Measurements from ENCODE around the gene CNPY3.

Gene CNPY3

GRCh38 chr6:42961020-42961470 is 31.8 kb downstream of the CNPY3 start:
- no peak for DNase-seq

GRCh38 chr6:42962096-42962495 is 32.8 kb downstream of the CNPY3 start:
- DNase-seq, result no peak

GRCh38 chr6:42962502-42963178 is 33.4 kb downstream of the CNPY3 start:
- DNase-seq, result no peak

DNA sequence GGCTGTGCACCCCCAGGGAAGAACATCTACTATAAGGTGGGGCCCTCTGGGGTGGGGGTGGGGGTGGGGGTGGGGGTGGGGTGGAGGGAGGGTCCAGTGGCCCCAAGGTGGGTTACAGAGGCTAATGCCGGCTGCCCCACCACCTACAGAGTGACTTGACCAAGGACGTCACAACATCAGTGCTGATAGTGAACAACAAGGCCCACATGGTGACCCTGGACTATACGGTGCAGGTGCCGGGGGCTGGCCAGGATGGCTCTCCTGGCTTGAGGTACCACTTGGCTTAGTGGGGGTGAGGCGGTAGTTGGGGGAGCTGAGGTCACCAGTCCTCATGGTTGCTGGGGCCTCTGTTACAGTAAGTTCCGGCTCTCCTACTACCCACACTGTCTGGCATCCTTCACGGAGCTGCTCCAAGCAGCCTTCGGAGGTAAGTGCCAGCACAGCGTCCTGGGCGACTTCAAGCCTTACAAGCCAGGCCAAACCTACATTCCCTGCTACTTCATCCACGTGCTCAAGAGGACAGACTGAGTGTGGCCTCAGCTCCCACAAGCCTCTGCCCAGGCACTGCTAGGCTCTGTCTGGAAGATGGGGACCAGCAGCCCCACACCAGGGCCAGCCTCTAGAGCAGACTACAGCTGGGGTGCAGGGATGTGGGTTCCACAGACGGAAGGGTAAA is 34.0 kb downstream of the CNPY3 start:
- DNase-seq, result no peak

DNA sequence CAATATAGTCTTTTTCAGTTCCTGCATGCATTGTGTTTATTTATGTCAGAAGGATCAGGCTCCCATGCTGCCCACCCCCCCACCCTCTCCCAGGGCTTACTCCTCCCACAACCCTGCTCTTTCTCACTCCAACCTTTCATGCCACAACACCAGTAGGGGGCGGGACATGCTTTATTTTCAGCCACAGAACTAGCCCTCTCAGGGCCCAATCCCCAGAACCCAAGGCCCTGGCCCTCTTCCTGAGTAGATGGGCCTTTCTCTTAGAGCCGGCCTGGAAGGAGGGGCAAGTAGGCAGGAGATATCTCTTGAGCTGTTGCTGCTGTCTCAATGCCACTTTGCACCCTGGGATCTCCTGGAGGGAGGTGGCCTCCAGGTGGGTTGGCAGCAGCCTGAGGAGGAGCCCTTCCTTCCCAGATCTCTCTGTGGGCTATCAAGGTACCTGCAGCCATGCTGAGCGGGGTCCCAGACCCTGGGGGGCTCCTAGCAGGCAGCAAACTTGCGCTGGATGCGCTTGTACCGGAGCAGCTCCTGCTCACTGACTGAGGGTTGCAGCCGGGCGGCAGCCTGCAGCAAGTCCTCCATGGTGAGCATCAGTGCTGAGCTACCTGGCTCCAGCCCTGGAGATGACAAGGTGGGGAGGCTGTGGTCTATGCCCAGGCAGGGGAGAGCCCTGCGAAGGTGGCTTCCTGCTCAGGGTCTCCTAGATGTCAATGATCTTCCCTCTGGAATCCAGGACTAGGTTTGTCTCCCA is 34.8 kb downstream of the CNPY3 start:
- no peak for DNase-seq

DNA sequence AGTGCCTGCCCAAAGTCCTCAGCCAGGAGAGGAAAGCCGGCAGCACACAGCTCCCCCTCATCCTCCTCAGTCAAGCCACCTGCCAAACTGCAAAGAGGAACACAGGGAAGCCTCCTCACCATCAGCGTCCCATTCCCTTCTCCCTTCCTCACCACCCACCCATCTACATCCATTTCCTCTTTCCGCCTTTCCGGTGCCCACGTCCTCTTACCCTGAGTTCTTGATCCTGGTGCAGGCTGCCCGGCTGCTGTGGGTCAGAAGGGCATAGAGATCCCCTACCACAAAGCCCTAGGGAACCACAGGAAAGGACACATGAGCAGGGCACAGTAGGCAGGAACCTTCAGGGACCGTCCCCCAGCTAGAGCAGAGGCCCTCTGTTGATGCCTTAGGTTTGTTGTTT is 37.3 kb downstream of the CNPY3 start:
- DNase-seq, result no peak

DNA sequence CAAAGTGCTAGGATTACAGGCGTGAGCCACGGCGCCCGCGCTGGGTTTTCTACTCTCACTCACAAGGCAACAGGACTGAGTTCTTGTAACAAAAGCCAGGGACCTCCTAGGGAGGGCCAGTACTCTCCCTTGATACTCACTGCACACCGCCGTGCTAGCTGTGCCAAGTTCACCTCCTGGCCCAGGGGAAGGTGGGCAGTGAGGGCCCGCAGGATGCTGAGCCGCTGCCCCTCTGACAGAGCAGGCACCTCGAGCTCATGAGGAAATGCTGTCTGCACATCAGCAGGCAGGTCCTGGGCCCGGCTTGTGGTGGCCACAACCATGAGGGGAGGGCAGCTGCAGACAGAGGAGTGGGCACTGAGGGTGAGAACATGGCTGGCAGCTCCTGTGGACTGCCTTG is 37.9 kb downstream of the CNPY3 start:
- DNase-seq, result no peak

DNA sequence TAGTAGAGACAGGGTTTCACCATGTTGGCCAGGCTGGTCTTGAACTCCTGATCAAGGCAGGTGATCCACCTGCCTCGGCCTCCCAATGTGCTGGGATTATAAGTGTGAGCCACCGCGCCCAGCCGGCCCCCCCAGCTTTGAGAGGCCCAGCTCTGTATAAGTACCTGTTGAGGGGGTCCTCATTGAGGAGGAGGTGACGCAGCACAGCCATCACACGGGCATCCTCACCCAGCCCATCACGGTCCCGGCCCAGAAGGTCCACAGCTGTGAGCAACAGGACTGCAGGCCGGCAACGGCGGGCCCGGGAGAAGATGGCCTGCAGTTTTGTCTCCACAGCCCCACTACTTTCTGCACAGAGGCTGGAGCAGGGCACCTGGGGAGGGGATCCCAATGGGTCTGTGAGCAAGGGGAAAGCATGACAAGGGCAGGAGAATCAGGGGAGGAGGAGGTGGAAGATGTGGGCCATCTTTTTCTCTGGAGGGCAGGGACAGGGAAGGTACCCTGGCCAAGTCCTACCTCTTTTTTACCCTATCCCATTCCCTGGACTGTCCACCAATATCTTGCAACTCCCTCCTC is 38.9 kb downstream of the CNPY3 start:
- no peak for DNase-seq

GRCh38 chr6:42968783-42969182 is 39.5 kb downstream of the CNPY3 start:
- DNase-seq, result no peak

- no peak for DNase-seq
Measured at GRCh38 chr6:42969431-42969830, 40.2 kb downstream of the CNPY3 start.

DNA sequence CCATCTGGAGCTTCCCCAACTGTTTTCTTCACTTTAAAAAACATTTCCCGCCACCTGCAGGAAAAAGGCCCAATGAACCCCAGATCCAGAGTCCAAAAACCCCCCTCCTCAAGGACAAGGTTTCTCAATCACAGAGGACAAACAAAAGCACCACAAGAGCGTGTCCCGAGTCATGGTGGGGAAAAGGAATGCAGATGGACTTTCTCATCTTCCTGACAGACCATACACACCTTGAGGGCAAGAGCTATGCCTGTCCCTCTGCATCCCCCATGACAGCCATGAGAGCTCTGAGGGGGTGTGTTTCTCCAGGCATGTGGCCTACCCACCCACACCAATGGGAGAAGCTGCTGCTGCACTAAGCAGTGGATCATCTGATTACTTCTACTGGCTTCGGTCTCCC is 40.7 kb downstream of the CNPY3 start:
- no peak for DNase-seq

DNA sequence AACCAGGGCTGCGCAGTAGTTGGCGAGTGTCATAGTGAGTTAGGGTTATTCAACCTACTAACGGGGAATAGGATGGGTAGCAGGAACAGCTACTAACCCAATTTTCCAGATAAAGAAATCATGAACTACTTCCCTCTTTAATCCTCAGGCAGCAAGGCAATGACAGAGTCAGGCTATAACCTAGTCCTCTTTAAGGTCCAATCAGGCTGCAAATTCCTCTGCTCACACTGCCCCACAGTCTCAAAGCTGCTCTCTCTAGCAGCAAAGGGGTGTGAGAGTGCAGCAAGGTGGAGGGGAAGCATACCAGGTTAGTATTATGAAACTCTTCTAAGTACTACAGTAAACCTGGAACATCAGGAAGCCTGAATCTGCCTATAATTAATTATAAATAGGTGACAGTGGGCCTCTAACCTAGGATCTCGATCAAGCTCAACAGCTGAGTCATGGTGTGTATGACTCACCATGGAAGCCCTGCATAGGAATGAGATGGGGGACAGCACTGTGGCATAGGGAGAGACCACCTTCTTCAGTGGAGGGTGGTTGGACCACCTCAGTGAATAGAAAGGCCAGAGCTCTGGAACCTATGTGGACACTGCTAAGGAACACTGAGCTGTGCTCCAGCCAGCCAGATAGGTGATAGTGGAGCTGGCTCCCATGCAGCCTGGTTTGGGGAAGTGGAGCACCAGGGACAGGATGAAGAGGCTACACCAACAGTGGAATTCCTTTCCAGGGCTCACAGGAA is 41.8 kb downstream of the CNPY3 start:
- DNase-seq, result no peak

DNA sequence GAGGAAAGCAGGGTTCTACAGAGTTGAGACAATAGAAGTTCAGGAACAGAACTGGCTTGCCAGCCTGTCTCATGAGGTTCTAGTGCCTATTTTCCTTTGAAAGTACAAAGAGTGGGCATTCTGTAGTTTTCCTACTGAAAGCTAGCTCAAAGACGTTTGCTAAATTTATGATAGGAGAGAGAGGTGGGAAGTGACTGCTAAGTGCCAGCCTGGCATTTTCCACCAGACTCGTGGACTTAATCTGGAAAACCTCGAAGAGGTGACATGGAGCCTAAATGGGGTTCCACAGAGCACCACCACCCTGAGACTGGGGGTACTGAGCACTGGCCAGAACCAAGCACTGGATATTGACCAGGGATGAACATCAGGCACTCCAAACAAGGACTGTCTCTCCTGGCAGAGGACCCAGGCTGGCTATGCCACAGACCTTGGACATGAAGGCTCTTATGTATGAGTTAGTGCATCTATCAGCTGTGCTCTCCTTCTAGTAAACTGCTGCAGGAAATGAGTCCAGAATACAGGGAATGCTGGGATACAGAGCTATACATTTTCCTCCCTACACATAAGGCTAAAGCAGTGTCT is 42.6 kb downstream of the CNPY3 start:
- DNase-seq, result no peak

DNA sequence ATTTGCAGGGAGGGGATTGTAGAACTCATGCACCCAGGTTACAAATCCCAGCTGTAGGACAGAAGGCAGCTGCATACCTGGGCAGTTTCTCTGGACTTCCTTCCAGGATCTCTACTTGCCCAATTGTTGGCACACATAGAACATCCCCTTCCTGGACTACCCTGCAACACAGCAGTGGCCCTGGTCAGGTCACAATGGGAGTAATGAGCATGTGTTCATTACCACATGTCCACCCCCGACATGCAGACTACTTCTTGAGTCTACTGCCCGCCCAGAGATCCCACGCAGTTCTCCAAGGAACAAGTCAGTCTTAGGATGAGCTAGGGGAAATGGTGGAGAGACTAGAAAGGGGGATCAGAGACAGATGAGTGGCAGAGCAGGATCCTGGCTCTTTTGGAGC is 44.6 kb downstream of the CNPY3 start:
- DNase-seq, result no peak

- DNase-seq, result no peak
Measured at GRCh38 chr6:42974919-42975505, 45.7 kb downstream of the CNPY3 start.

DNA sequence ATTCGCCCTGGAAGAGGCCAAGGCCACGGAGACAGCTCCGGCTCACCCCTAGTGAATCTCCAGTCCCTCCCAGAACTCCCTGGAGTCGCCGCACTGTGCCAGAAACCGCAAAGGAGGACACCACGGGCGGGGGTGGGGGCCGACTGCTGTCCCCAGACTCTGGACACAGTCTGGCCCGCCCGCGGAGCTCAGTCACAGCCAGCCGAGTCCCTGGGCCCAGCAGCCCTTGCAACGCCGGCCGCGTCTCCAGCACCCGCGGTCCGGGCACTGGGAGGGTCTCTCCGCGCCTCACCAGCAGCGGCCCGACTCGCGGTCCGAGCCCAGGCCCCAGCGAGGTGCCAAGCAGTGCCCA is 49.2 kb downstream of the CNPY3 start:
- peak; percentile 38 for DNase-seq

DNA sequence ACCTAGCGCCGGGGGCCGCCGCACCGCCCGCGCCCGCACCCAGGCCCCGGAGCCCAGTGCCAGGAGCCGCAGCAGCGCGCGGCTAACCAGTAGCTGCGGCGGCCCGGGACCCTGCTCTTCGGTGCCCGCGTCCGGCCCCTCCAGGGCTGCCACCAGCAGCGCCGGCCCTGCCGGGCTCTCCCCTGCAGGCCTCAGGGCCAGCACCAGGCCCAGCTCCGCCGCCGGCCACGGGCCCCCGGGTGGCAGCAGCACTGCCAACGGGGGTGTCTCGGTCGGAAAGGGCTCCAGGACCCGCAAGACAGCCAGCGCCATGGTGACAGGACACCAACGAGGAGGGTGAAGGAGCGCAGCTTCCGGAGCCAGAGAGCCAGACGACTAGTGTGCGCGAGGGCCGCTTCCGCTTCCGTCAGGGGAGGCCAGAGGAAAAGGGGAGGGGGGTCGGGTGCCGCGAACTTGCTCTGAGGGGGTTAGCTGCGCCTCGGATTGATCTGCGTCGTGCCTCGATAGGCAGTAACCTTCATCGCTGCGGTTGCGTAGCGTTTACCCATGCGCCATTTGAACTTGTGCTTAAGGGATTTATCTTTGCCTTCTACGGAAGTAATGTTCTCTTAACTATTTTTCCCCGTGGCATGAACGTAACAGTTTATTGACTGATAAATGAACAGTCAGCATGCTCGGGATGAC is 49.7 kb downstream of the CNPY3 start, which contains the start of gene PEX6:
PEX6 (minus strand) TSS at position 343 of the 684 bp plus-strand sequence; CDS start at position 312, 31 bp downstream.
- peak; percentile 93 for DNase-seq

DNA sequence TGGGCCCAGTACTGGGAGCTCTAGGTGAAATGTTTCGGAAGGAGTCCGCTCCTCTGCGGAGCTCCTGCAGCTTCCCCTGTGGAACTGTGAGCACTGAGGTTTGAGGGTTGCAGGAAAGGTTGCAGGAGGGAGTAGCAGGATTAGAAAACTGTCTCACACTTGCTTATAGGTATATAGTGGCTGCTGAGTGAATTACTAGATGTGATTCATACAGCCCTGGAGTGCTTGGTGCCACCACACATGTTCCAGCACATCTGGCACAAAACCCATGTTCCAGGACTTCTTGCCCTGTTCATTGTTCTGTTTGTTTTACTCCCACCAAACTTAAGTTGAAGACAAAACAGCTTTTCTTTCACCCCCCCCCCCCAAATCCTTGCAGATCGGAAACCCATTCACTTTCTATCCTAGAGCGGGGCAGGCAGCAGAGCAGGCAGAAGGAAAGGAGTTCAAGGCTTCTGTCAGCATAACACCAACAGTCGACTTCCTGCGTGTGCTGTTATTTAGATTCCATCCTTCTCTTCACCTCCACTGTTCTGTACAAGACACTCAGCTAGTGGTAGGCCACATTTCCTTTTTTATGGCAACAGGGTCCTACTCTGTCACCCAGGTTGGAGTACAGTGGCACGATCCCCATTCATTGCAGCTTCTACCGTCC is 50.4 kb downstream of the CNPY3 start:
- no peak for DNase-seq

- no peak for DNase-seq
Measured at GRCh38 chr6:42981836-42982235, 52.6 kb downstream of the CNPY3 start.

GRCh38 chr6:42984001-42984923 is 55.0 kb downstream of the CNPY3 start, which contains the start of gene PPP2R5D:
PPP2R5D (plus strand) TSS chr6:42984570; CDS start chr6:42984678, 108 bp downstream.
- DNase-seq, result peak; percentile 97

All from retina (tissue), 1 donor.